GM23248 (cell line): ENCODE results near the gene NDUFA13. TPM values are rescaled to one million over a fixed set of nuclear protein-coding genes. Genes with fewer than 3 reads are reported as not detected.

Experiments used
- DNase-seq: peaks from one replicate; pipeline ENCODE4 v3.0.0-alpha.2; 2015
- H2AFZ ChIP-seq: fragments of 200-600 bp; sonication (generic); 2 replicates; pipeline ENCODE4 v1.6.1; 2016; ENCODE audit warnings: antibody characterized with exemption
- H3F3A ChIP-seq: fragments of 200-600 bp; sonication (generic); 2 replicates; pipeline ENCODE4 v1.6.1; 2016; ENCODE audit warnings: mild to moderate bottlenecking, antibody characterized with exemption, mixed run types; ENCODE audit not compliant: insufficient read depth
- H3K27ac ChIP-seq: fragments of 200-600 bp; sonication (generic); 2 replicates; pipeline ENCODE4 v1.5.1; 2016; ENCODE audit warnings: mild to moderate bottlenecking
- H3K27me3 ChIP-seq: fragments of 200-600 bp; sonication (generic); replicated peaks from 2 replicates; pipeline ENCODE4 v1.6.1; 2016; ENCODE audit warnings: mild to moderate bottlenecking; ENCODE audit not compliant: insufficient read depth
- H3K36me3 ChIP-seq: fragments of 200-600 bp; sonication (generic); 2 replicates; pipeline ENCODE4 v1.6.1; 2016; ENCODE audit warnings: low read depth, mild to moderate bottlenecking
- H3K4me1 ChIP-seq: fragments of 200-600 bp; sonication (generic); 2 replicates; pipeline ENCODE4 v1.6.1; 2016; ENCODE audit warnings: mild to moderate bottlenecking; ENCODE audit not compliant: insufficient read depth
- H3K4me2 ChIP-seq: fragments of 200-600 bp; sonication (generic); one replicate; pipeline ENCODE4 v1.6.1; 2016; ENCODE audit warnings: mild to moderate bottlenecking; ENCODE audit not compliant: unreplicated experiment
- H3K4me3 ChIP-seq: fragments of 200-600 bp; sonication (generic); 2 replicates; pipeline ENCODE4 v1.5.1; 2016; ENCODE audit warnings: mild to moderate bottlenecking
- H3K79me2 ChIP-seq: fragments of 200-600 bp; sonication (generic); 2 replicates; pipeline ENCODE4 v1.6.1; 2016; ENCODE audit warnings: mild to moderate bottlenecking; ENCODE audit not compliant: insufficient read depth
- H3K9ac ChIP-seq: fragments of 200-600 bp; sonication (generic); 2 replicates; pipeline ENCODE4 v1.6.1; 2016; ENCODE audit warnings: mild to moderate bottlenecking
- H3K9me2 ChIP-seq: fragments of 200-600 bp; sonication (generic); 2 replicates; pipeline ENCODE4 v1.6.1; 2016; ENCODE audit warnings: mixed run types, mild to moderate bottlenecking, moderate library complexity; ENCODE audit not compliant: insufficient read depth
- H3K9me3 ChIP-seq: fragments of 200-600 bp; sonication (generic); one replicate; pipeline ENCODE4 v1.6.1; 2017; ENCODE audit warnings: low read depth
- H4K20me1 ChIP-seq: fragments of 200-600 bp; sonication (generic); 2 replicates; pipeline ENCODE4 v1.6.0; 2016; ENCODE audit not compliant: insufficient read depth
- EZH2 ChIP-seq: fragments of 200-600 bp; sonication (generic); IDR thresholded peaks from 2 replicates; pipeline ENCODE4 v1.6.1; 2018; ENCODE audit warnings: antibody characterized with exemption, mild to moderate bottlenecking; ENCODE audit not compliant: insufficient read depth, poor library complexity, severe bottlenecking
- EZH2phosphoT487 ChIP-seq: fragments of 200-600 bp; sonication (generic); IDR thresholded peaks from 2 replicates; pipeline ENCODE4 v1.6.1; 2018; ENCODE audit warnings: antibody characterized with exemption, moderate library complexity, mild to moderate bottlenecking, low read depth; ENCODE audit not compliant: insufficient read depth
- WGBS, 2 experiments: methylation state at CpG; one replicate each; pipeline ENCODE4 v1.1.6; 2015 to 2017; ENCODE audit warnings: low lambda C conversion rate in 2 of 2, low coverage in 1 of 2; ENCODE audit errors: missing lambda C conversion rate in 2 of 2; 5-methylcytosine and 5-hydroxymethylcytosine counted together
- in situ Hi-C: fragments of 300-500 bp; cut with MboI; formaldehyde crosslinking; loops from 2 replicates; pipeline ENCODE4 v1.15.0; 2020
- polyA plus RNA-seq: library from polyadenylated mRNA; unstranded; fragments of >200 nt; fragmentation: Nextera tagmentation; extraction: Ambion mirVana; gene quantifications from 2 replicates; pipeline ENCODE4 v1.2.1, GENCODE V29; 2016
- total RNA-seq: library from RNA; depleted of rRNA; stranded (reverse); fragments of >200 nt; shearing (Covaris generic); gene quantifications from 2 replicates; pipeline ENCODE4 v1.2.3, GENCODE V29; 2014

NDUFA13 gene
- total and polyA plus RNA-seq, 2 experiments from 2014 or later: 92.4 to 466 TPM

DNA sequence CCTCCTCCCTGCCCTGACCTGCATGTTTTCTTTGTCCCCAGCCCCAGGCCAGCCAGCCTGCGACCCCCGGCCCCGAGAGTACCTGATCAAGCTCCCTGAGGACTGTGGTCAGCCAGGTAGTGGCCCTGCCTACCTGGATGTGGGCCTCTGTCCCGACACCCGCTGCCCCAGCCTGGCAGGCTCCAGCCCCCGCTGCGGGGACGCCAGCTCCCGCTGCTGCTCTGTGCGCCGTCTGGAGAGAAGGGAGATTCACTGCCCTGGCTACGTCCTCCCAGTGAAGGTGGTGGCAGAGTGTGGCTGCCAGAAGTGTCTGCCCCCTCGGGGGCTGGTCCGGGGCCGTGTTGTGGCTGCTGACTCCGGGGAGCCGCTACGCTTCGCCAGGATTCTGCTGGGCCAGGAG lies 27.6 kb downstream of the NDUFA13 start:
- H3K9ac ChIP-seq: no peak overlapping the region
- no peak for DNase-seq
- H2AFZ ChIP-seq: no peak overlapping the region
- no peaks in the 10 kb centered on the region for H3F3A ChIP-seq
- no peaks in the 10 kb centered on the region for H4K20me1 ChIP-seq
- no peaks in the 10 kb centered on the region for H3K9me3 ChIP-seq
- H3K4me2 ChIP-seq: no peak overlapping the region
- no peak overlapping the region for H3K27ac ChIP-seq
- H3K27me3 ChIP-seq: no peaks in the 10 kb centered on the region
- H3K4me3 ChIP-seq: no peak overlapping the region
- H3K36me3 ChIP-seq: no peaks in the 10 kb centered on the region
- TF ChIP-seq EZH2 (no peak), EZH2phosphoT487 (no peak)
- H3K9me2 ChIP-seq: no peaks in the 10 kb centered on the region
- WGBS, 2 experiments: 93 to 96% methylated on average over 19 of the region's 19 CpGs
- no peaks in the 10 kb centered on the region for H3K4me1 ChIP-seq
- no peaks in the 10 kb centered on the region for H3K79me2 ChIP-seq
- in situ Hi-C loops: loop anchor here (25.0 kb wide), 2 partner anchors 394 to 694 kb away; no protein-coding TSS in a partner anchor

DNA sequence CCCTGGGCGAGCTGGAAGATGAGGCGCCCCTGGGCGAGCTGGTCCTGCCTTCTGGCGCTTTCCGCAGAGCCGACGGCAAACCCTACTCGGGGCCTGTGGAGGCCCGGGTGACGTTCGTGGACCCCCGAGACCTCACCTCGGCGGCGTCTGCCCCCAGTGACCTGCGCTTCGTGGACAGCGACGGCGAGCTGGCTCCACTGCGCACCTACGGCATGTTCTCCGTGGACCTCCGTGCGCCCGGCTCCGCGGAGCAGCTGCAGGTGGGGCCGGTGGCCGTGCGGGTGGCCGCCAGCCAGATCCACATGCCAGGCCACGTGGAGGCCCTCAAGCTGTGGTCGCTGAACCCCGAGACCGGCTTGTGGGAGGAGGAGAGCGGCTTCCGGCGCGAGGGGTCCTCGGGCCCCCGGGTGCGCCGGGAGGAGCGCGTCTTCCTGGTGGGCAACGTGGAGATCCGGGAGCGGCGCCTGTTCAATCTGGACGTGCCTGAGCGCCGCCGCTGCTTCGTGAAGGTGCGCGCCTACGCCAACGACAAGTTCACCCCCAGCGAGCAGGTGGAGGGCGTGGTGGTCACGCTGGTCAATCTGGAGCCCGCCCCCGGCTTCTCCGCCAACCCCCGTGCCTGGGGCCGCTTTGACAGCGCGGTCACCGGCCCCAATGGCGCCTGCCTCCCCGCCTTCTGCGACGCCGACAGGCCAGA lies 28.4 kb downstream of the NDUFA13 start:
- H3K9me2 ChIP-seq: no peaks in the 10 kb centered on the region
- in situ Hi-C loops: loop anchor here (25.0 kb wide), 2 partner anchors 393 to 693 kb away; no protein-coding TSS in a partner anchor
- H3K4me1 ChIP-seq: no peaks in the 10 kb centered on the region
- H3K4me2 ChIP-seq: no peak overlapping the region
- no peak for DNase-seq
- no peaks in the 10 kb centered on the region for H4K20me1 ChIP-seq
- no peak overlapping the region for H3K4me3 ChIP-seq
- no peak overlapping the region for H3K9ac ChIP-seq
- WGBS, 2 experiments: 92 to 93% methylated on average over 40 to 75 of the region's 75 CpGs
- no peaks in the 10 kb centered on the region for H3K36me3 ChIP-seq
- no peaks in the 10 kb centered on the region for H3K27me3 ChIP-seq
- no peak overlapping the region for H2AFZ ChIP-seq
- H3K79me2 ChIP-seq: no peaks in the 10 kb centered on the region
- H3F3A ChIP-seq: no peaks in the 10 kb centered on the region
- TF ChIP-seq EZH2phosphoT487 (no peak), EZH2 (no peak)
- no peak overlapping the region for H3K27ac ChIP-seq
- H3K9me3 ChIP-seq: no peaks in the 10 kb centered on the region

DNA sequence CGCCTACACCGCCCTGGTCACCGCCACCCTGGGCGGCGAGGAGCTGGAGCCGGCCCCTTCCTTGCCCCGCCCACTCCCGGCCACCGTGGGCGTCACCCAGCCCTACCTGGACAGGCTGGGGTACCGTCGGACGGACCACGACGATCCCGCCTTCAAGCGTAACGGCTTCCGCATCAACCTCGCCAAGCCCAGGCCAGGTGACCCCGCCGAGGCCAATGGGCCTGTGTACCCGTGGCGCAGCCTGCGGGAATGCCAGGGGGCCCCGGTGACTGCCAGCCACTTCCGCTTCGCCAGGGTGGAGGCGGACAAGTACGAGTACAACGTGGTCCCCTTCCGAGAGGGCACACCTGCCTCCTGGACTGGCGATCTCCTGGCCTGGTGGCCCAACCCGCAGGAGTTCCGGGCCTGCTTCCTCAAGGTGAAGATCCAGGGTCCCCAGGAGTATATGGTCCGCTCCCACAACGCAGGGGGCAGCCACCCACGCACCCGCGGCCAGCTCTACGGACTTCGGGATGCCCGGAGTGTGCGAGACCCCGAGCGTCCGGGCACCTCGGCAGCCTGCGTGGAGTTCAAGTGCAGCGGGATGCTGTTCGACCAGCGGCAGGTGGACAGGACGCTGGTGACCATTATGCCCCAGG lies 29.0 kb downstream of the NDUFA13 start:
- Histone ChIP-seq H3K9me2 (no peaks in the 10 kb centered on the region), H3K9me3 (no peaks in the 10 kb centered on the region), H3K79me2 (no peaks in the 10 kb centered on the region), H3K27me3 (no peaks in the 10 kb centered on the region), H3F3A (no peaks in the 10 kb centered on the region), H4K20me1 (no peaks in the 10 kb centered on the region), H3K4me3 (no peak overlapping the region), H3K4me2 (no peak overlapping the region), H3K9ac (no peak overlapping the region), H3K36me3 (no peaks in the 10 kb centered on the region), H3K27ac (no peak overlapping the region), H3K4me1 (no peaks in the 10 kb centered on the region), H2AFZ (no peak overlapping the region)
- DNase-seq: no peak
- 90 to 93% methylated on average over 41 to 52 of the region's 53 CpGs for WGBS, 2 experiments
- in situ Hi-C loops: loop anchor here (25.0 kb wide), 2 partner anchors 392 to 692 kb away; no protein-coding TSS in a partner anchor
- TF ChIP-seq EZH2phosphoT487 (no peak), EZH2 (no peak)

DNA sequence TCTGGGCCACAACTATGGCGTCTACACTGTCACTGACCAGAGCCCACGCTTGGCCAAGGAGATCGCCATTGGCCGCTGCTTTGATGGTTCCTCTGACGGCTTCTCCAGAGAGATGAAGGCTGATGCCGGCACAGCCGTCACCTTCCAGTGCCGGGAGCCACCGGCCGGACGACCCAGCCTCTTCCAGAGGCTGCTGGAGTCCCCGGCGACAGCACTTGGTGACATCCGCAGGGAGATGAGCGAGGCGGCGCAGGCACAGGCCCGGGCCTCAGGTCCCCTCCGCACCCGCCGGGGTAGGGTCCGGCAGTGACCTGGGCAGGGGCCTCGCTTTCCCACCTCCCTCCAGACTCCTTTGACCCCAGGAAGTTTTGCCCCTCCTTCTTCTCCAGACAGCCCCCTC lies 29.7 kb downstream of the NDUFA13 start:
- Histone ChIP-seq H3K27ac (no peak overlapping the region), H3K27me3 (no peaks in the 10 kb centered on the region), H3K9ac (no peak overlapping the region), H3K9me3 (no peaks in the 10 kb centered on the region), H3F3A (no peaks in the 10 kb centered on the region), H3K4me3 (no peak overlapping the region), H2AFZ (no peak overlapping the region), H3K79me2 (no peaks in the 10 kb centered on the region), H3K4me1 (no peaks in the 10 kb centered on the region), H4K20me1 (no peaks in the 10 kb centered on the region), H3K36me3 (no peaks in the 10 kb centered on the region), H3K4me2 (no peak overlapping the region), H3K9me2 (no peaks in the 10 kb centered on the region)
- DNase-seq: no peak
- WGBS, 2 experiments: 94 to 97% methylated on average over 11 to 15 of the region's 23 CpGs
- TF ChIP-seq EZH2 (no peak), EZH2phosphoT487 (no peak)
- in situ Hi-C loops: loop anchor here (25.0 kb wide), 2 partner anchors 392 to 692 kb away; no protein-coding TSS in a partner anchor
